Nephron progenitor cell (in vitro differentiated cells): ENCODE results near the gene RGS16.

ENCODE experiments used
- DNase-seq: peaks from one replicate; pipeline ENCODE4 v3.0.0; 2021
- H3K27ac Mint-ChIP-seq: 2 replicates; pipeline ENCODE4 v1.8.0; 2021; ENCODE audit warnings: mild to moderate bottlenecking, moderate library complexity, mixed read lengths
- H3K27me3 Mint-ChIP-seq: 2 replicates; pipeline ENCODE4 v1.8.0; 2021; ENCODE audit warnings: mild to moderate bottlenecking, low read depth, mixed read lengths; ENCODE audit not compliant: poor library complexity
- H3K36me3 Mint-ChIP-seq: 2 replicates; pipeline ENCODE4 v1.8.0; 2021; ENCODE audit warnings: low read depth, mixed read lengths
- H3K4me1 Mint-ChIP-seq: 2 replicates; pipeline ENCODE4 v1.8.0; 2021; ENCODE audit warnings: mixed read lengths
- H3K4me3 Mint-ChIP-seq: 2 replicates; pipeline ENCODE4 v1.8.0; 2021; ENCODE audit warnings: mild to moderate bottlenecking, moderate library complexity, mixed read lengths
- H3K9me3 Mint-ChIP-seq: 2 replicates; pipeline ENCODE4 v1.8.0; 2021; ENCODE audit warnings: mild to moderate bottlenecking, moderate library complexity, mixed read lengths
- CTCF ChIP-seq: fragments of 200-600 bp; sonication (generic); IDR thresholded peaks from 2 replicates; pipeline ENCODE4 v1.5.0; 2021; ENCODE audit warnings: antibody characterized with exemption

RGS16 gene

GRCh38 chr1:182622901-182623528 lies 18.8 kb upstream of the RGS16 start:
- Mint-ChIP-seq H3K4me1 (peaks cover 61% of the 10 kb centered on the region), H3K27ac (no peak overlapping the region)
- no peak for TF ChIP-seq CTCF

GRCh38 chr1:182621906-182622305 lies 17.7 kb upstream of the RGS16 start:
- H3K9me3 Mint-ChIP-seq, result peaks cover 18% of the 10 kb centered on the region
- no peak for TF ChIP-seq CTCF
- peaks cover 11% of the 10 kb centered on the region for H3K27me3 Mint-ChIP-seq
- no peak for DNase-seq
- no peak overlapping the region for H3K27ac Mint-ChIP-seq
- H3K4me1 Mint-ChIP-seq, result peaks cover 67% of the 10 kb centered on the region
- no peak overlapping the region for H3K4me3 Mint-ChIP-seq
- H3K36me3 Mint-ChIP-seq, result peaks cover 14% of the 10 kb centered on the region

More at GRCh38 chr1:182622901-182623528, 18.8 kb upstream of the RGS16 start:
- peaks cover 18% of the 10 kb centered on the region for H3K9me3 Mint-ChIP-seq
- H3K4me3 Mint-ChIP-seq, result no peak overlapping the region
- peaks cover 12% of the 10 kb centered on the region for H3K27me3 Mint-ChIP-seq
- peaks cover 14% of the 10 kb centered on the region for H3K36me3 Mint-ChIP-seq
- DNase-seq, result no peak

- Mint-ChIP-seq H3K4me1 (peaks cover 67% of the 10 kb centered on the region), H3K36me3 (peaks cover 14% of the 10 kb centered on the region), H3K27me3 (peaks cover 14% of the 10 kb centered on the region), H3K4me3 (no peak overlapping the region), H3K9me3 (peaks cover 18% of the 10 kb centered on the region), H3K27ac (no peak overlapping the region)
- no peak for TF ChIP-seq CTCF
- no peak for DNase-seq
These were observed 16.9 kb upstream of the RGS16 start for GRCh38 chr1:182620924-182621585.

- no peak for TF ChIP-seq CTCF
- H3K36me3 Mint-ChIP-seq, result peaks cover 14% of the 10 kb centered on the region
- peaks cover 18% of the 10 kb centered on the region for H3K9me3 Mint-ChIP-seq
- H3K4me1 Mint-ChIP-seq, result peaks cover 67% of the 10 kb centered on the region
- no peak overlapping the region for H3K27ac Mint-ChIP-seq
- no peak for DNase-seq
- peaks cover 42% of the 10 kb centered on the region for H3K27me3 Mint-ChIP-seq
- peak overlapping the region; percentile 74 for H3K4me3 Mint-ChIP-seq
These were observed 13.7 kb upstream of the RGS16 start for GRCh38 chr1:182617734-182618351.

- Mint-ChIP-seq H3K27ac (no peak overlapping the region), H3K36me3 (peaks cover 14% of the 10 kb centered on the region), H3K4me3 (peak overlapping the region; percentile 74), H3K9me3 (peaks cover 18% of the 10 kb centered on the region), H3K4me1 (peaks cover 73% of the 10 kb centered on the region), H3K27me3 (peaks cover 45% of the 10 kb centered on the region)
- TF ChIP-seq CTCF, result no peak
- no peak for DNase-seq
These were observed 12.8 kb upstream of the RGS16 start for GRCh38 chr1:182617014-182617429.
